Neuronal stem cell (in vitro differentiated cells): ENCODE results near the gene CBR3.

Experiments used
- DNase-seq: peaks from one replicate; pipeline ENCODE4 v3.0.0-alpha.2; 2013; ENCODE audit warnings: low spot score
- H2AFZ ChIP-seq: one replicate; pipeline ENCODE4 v1.6.1; 2013; ENCODE audit warnings: mild to moderate bottlenecking, low read length, inconsistent platforms
- H2AK5ac ChIP-seq: 2 replicates; pipeline ENCODE4 v1.6.1; 2013; ENCODE audit warnings: low read depth, mild to moderate bottlenecking, inconsistent platforms, low read length, moderate library complexity, mixed read lengths
- H2BK120ac ChIP-seq: 2 replicates; pipeline ENCODE4 v1.6.1; 2013; ENCODE audit warnings: low read depth, mild to moderate bottlenecking, inconsistent platforms, low read length, moderate library complexity, mixed read lengths
- H2BK12ac ChIP-seq: one replicate; pipeline ENCODE4 v1.6.1; 2013; ENCODE audit warnings: low read length, inconsistent platforms
- H2BK15ac ChIP-seq: 2 replicates; pipeline ENCODE4 v1.6.1; 2013; ENCODE audit warnings: mild to moderate bottlenecking, low read length, inconsistent platforms, mixed read lengths
- H2BK5ac ChIP-seq: one replicate; pipeline ENCODE4 v1.6.1; 2013; ENCODE audit warnings: inconsistent platforms, mild to moderate bottlenecking, low read length, moderate library complexity
- H3K14ac ChIP-seq: one replicate; pipeline ENCODE4 v1.6.1; 2013; ENCODE audit warnings: low read length, inconsistent platforms
- H3K18ac ChIP-seq: 2 replicates; pipeline ENCODE4 v1.6.1; 2013; ENCODE audit warnings: low read length, inconsistent platforms
- H3K23ac ChIP-seq: 2 replicates; pipeline ENCODE4 v1.6.1; 2013; ENCODE audit warnings: low read depth, mild to moderate bottlenecking, mixed read lengths, low read length, inconsistent platforms; ENCODE audit not compliant: poor library complexity
- H3K27ac ChIP-seq: replicated peaks from 3 replicates; pipeline ENCODE4 v1.5.1; 2013; ENCODE audit warnings: low read length, inconsistent platforms
- H3K27me3 ChIP-seq, 3 experiments: 2 replicates each; pipeline ENCODE4 v1.6.1; 2013; ENCODE audit warnings: low read length in 3 of 3, mild to moderate bottlenecking in 2 of 3, inconsistent platforms in 1 of 3, low read depth in 1 of 3, mixed read lengths in 1 of 3, moderate library complexity in 1 of 3; ENCODE audit not compliant: control insufficient read depth in 3 of 3, insufficient read depth in 3 of 3
- H3K36me3 ChIP-seq, 2 donors: replicated peaks in 1 of 2; 2 replicates each; pipeline ENCODE4 v1.6.1; 2013; ENCODE audit warnings: low read length in 2 of 2; ENCODE audit not compliant: control insufficient read depth in 2 of 2, insufficient read depth in 2 of 2
- H3K4ac ChIP-seq: 2 replicates; pipeline ENCODE4 v1.6.1; 2013; ENCODE audit warnings: inconsistent platforms, mild to moderate bottlenecking, low read length, moderate library complexity
- H3K4me1 ChIP-seq, 2 donors: 1 replicate in 1 of 2; 2 replicates in 1 of 2; pipeline ENCODE4 v1.6.1; 2013; ENCODE audit warnings: low read length in 2 of 2, low read depth in 1 of 2; ENCODE audit not compliant: control insufficient read depth in 2 of 2, insufficient read depth in 1 of 2
- H3K4me2 ChIP-seq: one replicate; pipeline ENCODE4 v1.6.1; 2013; ENCODE audit warnings: mild to moderate bottlenecking, low read length, inconsistent platforms; ENCODE audit not compliant: insufficient read depth, poor library complexity, severe bottlenecking
- H3K4me3 ChIP-seq, 2 donors: 2 replicates each; pipeline ENCODE4 v1.5.1; 2013; ENCODE audit warnings: low read length in 2 of 2, mild to moderate bottlenecking in 2 of 2, inconsistent platforms in 1 of 2, moderate library complexity in 1 of 2
- H3K79me1 ChIP-seq: one replicate; pipeline ENCODE4 v1.6.1; 2013; ENCODE audit warnings: low read depth, mild to moderate bottlenecking, inconsistent platforms, low read length, moderate library complexity
- H3K9ac ChIP-seq: one replicate; pipeline ENCODE4 v1.6.1; 2013; ENCODE audit warnings: mild to moderate bottlenecking, low read depth, low read length, inconsistent platforms; ENCODE audit not compliant: poor library complexity
- H3K9me3 ChIP-seq, 2 donors: replicated peaks in 1 of 2; 2 replicates each; pipeline versions ENCODE3 to v1.6.1; 2013; ENCODE audit warnings: low read length in 2 of 2, mild to moderate bottlenecking in 2 of 2, inconsistent platforms in 1 of 2, low read depth in 1 of 2, mixed read lengths in 1 of 2, moderate library complexity in 1 of 2; ENCODE audit not compliant: control insufficient read depth in 2 of 2, insufficient read depth in 1 of 2
- H4K8ac ChIP-seq: one replicate; pipeline ENCODE4 v1.6.1; 2013; ENCODE audit warnings: low read depth, mild to moderate bottlenecking, inconsistent platforms, low read length, moderate library complexity
- H4K91ac ChIP-seq: one replicate; pipeline ENCODE4 v1.6.1; 2013; ENCODE audit warnings: low read length, low read depth, mild to moderate bottlenecking, inconsistent platforms; ENCODE audit not compliant: poor library complexity
- WGBS, 2 donors: extraction: QIAGEN DNeasy Blood & Tissue Kit; methylation state at CpG; one replicate each; pipeline ENCODE4 v1.1.7; 2013; ENCODE audit warnings: missing lambda C conversion rate in 2 of 2, mixed read lengths in 1 of 2; ENCODE audit not compliant: insufficient read length in 2 of 2, insufficient replicate concordance in 1 of 2; ENCODE audit errors: extremely low coverage in 2 of 2; 5-methylcytosine and 5-hydroxymethylcytosine counted together

CBR3 gene

GRCh38 chr21:36156339-36156814 lies 21.5 kb downstream of the CBR3 start:
- no peak overlapping the region for H4K91ac ChIP-seq
- no CpG with 5 or more reads among the region's 43 CpGs for WGBS, 2 donors
- peak; percentile 99 for DNase-seq
- H2BK15ac ChIP-seq = no peak overlapping the region
- H3K14ac ChIP-seq = peak overlapping the region; percentile 94
- no peak overlapping the region for H3K4me2 ChIP-seq
- H3K36me3 ChIP-seq = no peaks in the 10 kb centered on the region
- no peak overlapping the region for H2BK120ac ChIP-seq
- H2AFZ ChIP-seq = peak overlapping the region; percentile 98
- no peak overlapping the region for H3K9ac ChIP-seq
- H3K4me3 ChIP-seq = peak overlapping the region; percentile 81 to 95
- H3K18ac ChIP-seq = no peak overlapping the region
- peaks cover 6 to 20% (median 13%) of the 10 kb centered on the region in 3 experiments for H3K27me3 ChIP-seq
- H2BK5ac ChIP-seq = no peak overlapping the region
- peak overlapping the region; percentile 73 for H3K23ac ChIP-seq
- no peak overlapping the region for H4K8ac ChIP-seq
- no peaks in the 10 kb centered on the region for H3K79me1 ChIP-seq
- H3K4me1 ChIP-seq = peaks cover 5% of the 10 kb centered on the region in 2 donors
- H2BK12ac ChIP-seq = no peak overlapping the region
- no peak overlapping the region for H2AK5ac ChIP-seq
- peaks cover 2 to 4% of the 10 kb centered on the region in 2 donors for H3K9me3 ChIP-seq
- H3K4ac ChIP-seq = no peak overlapping the region
- H3K27ac ChIP-seq = no peak overlapping the region

GRCh38 chr21:36156815-36157670 lies 22.2 kb downstream of the CBR3 start, which contains the start of gene DOP1B:
DOP1B (plus strand) TSS chr21:36156824; CDS start chr21:36164734, 7,910 bp downstream.
- H3K27ac ChIP-seq = peak within 1 kb of the TSS; percentile 71
- DNase-seq = peak; percentile 42

GRCh38 chr21:36159356-36159921 lies 24.6 kb downstream of the CBR3 start:
- H3K4ac ChIP-seq = no peak overlapping the region
- no peak overlapping the region for H2AFZ ChIP-seq
- no peak overlapping the region for H3K18ac ChIP-seq
- no CpG with 5 or more reads among the region's 13 CpGs for WGBS, 2 donors
- H3K9ac ChIP-seq = no peak overlapping the region
- H3K4me3 ChIP-seq = no peak overlapping the region
- peaks cover 0 to 2% of the 10 kb centered on the region in 2 donors for H3K9me3 ChIP-seq
- no peak overlapping the region for H3K27ac ChIP-seq
- H3K27me3 ChIP-seq = peaks cover 6 to 14% (median 13%) of the 10 kb centered on the region in 3 experiments
- H3K14ac ChIP-seq = no peak overlapping the region
- no peak overlapping the region for H3K4me2 ChIP-seq
- no peaks in the 10 kb centered on the region for H3K36me3 ChIP-seq
- no peak overlapping the region for H3K23ac ChIP-seq
- no peak overlapping the region for H4K91ac ChIP-seq
- no peak overlapping the region for H2BK120ac ChIP-seq
- no peak overlapping the region for H2AK5ac ChIP-seq
- no peak overlapping the region for H4K8ac ChIP-seq
- no peak overlapping the region for H2BK15ac ChIP-seq
- no peak for DNase-seq
- H3K79me1 ChIP-seq = no peaks in the 10 kb centered on the region
- peaks cover 10 to 17% of the 10 kb centered on the region in 2 donors for H3K4me1 ChIP-seq
- no peak overlapping the region for H2BK5ac ChIP-seq
- no peak overlapping the region for H2BK12ac ChIP-seq

More at GRCh38 chr21:36156815-36157670, 22.2 kb downstream of the CBR3 start, which contains the start of gene DOP1B:
- Histone ChIP-seq H3K4me3 (peak within 1 kb of the TSS; percentile 81 to 95), H4K8ac (no peak within 1 kb of the TSS), H3K4ac (no peak within 1 kb of the TSS), H2BK15ac (peak within 1 kb of the TSS; percentile 49), H2BK5ac (no peak within 1 kb of the TSS), H3K79me1 (no peaks in the 10 kb centered on the region), H3K9ac (peak within 1 kb of the TSS; percentile 92), H4K91ac (no peak within 1 kb of the TSS), H2BK12ac (peak within 1 kb of the TSS; percentile 30), H3K23ac (peak within 1 kb of the TSS; percentile 73), H3K18ac (peak within 1 kb of the TSS; percentile 93), H3K4me1 (peaks cover 5% of the 10 kb centered on the region in 2 donors), H2AK5ac (peak within 1 kb of the TSS; percentile 37), H3K27me3 (peaks cover 6 to 20% (median 13%) of the 10 kb centered on the region in 3 experiments), H3K9me3 (peaks cover 2 to 4% of the 10 kb centered on the region in 2 donors), H3K14ac (peak within 1 kb of the TSS; percentile 94), H3K4me2 (peak within 1 kb of the TSS; percentile 89), H3K36me3 (no peaks in the 10 kb centered on the region), H2AFZ (peak within 1 kb of the TSS; percentile 98), H2BK120ac (no peak within 1 kb of the TSS)
- no CpG with 5 or more reads among the region's 83 CpGs for WGBS, 2 donors

- Histone ChIP-seq H3K4me3 (no peak overlapping the region), H2AK5ac (no peak overlapping the region)
- no CpG with 5 or more reads among the region's 2 CpGs for WGBS, 2 donors
These were observed 25.9 kb downstream of the CBR3 start for GRCh38 chr21:36160850-36161178.

More at GRCh38 chr21:36160850-36161178, 25.9 kb downstream of the CBR3 start:
- H2AFZ ChIP-seq = no peak overlapping the region
- no peaks in the 10 kb centered on the region for H3K79me1 ChIP-seq
- H3K4me2 ChIP-seq = no peak overlapping the region
- no peak overlapping the region for H2BK12ac ChIP-seq
- no peak overlapping the region for H3K27ac ChIP-seq
- H3K9ac ChIP-seq = no peak overlapping the region
- no peak overlapping the region for H3K18ac ChIP-seq
- H3K4ac ChIP-seq = no peak overlapping the region
- no peak overlapping the region for H3K14ac ChIP-seq
- no peak overlapping the region for H3K23ac ChIP-seq
- H3K4me1 ChIP-seq = peaks cover 6 to 16% of the 10 kb centered on the region in 2 donors
- H3K36me3 ChIP-seq = peaks cover 0 to 7% of the 10 kb centered on the region in 2 donors
- H3K27me3 ChIP-seq = peaks cover 2 to 3% (median 2%) of the 10 kb centered on the region in 3 experiments
- no peak overlapping the region for H2BK5ac ChIP-seq
- DNase-seq = no peak
- no peak overlapping the region for H4K8ac ChIP-seq
- no peak overlapping the region for H2BK15ac ChIP-seq
- H3K9me3 ChIP-seq = no peaks in the 10 kb centered on the region
- H4K91ac ChIP-seq = no peak overlapping the region
- H2BK120ac ChIP-seq = no peak overlapping the region
